ENCODE data around the gene DOCK7. TPM values are rescaled to one million over a fixed set of nuclear protein-coding genes. Genes with fewer than 3 reads are reported as not detected.
A peak's percentile ranks its signal among the peaks of the same experiment; 100 is the strongest.
"Not testable (repeated sequence)": the region's sequence is repeated elsewhere in the genome, so short reads cannot be mapped to it uniquely, and the experiment has no call there.

Gene DOCK7
- total RNA-seq, 1 experiment from 2014 or later, result 42.4 TPM

DNA sequence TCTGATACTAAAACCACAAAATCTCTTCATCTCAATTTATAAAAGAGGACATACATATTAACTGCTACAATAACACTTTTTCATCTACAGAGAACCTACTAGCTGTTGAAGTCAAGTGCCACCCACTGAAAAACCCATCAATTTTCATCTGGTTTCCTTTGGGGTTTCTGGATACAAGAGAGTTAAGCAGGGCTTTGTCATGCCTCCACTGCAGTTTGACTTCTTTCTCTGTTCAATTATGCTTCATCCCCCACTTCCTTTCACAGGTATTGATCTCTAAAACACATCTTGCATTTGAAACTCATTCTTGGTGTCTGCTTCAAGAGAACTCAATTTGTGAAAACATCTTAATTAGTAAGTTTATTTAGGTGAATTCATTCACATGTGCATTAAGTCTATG is 151.3 kb downstream of the DOCK7 start:
- no peak for DNase-seq (ENCODE audit: low spot score)

DNA sequence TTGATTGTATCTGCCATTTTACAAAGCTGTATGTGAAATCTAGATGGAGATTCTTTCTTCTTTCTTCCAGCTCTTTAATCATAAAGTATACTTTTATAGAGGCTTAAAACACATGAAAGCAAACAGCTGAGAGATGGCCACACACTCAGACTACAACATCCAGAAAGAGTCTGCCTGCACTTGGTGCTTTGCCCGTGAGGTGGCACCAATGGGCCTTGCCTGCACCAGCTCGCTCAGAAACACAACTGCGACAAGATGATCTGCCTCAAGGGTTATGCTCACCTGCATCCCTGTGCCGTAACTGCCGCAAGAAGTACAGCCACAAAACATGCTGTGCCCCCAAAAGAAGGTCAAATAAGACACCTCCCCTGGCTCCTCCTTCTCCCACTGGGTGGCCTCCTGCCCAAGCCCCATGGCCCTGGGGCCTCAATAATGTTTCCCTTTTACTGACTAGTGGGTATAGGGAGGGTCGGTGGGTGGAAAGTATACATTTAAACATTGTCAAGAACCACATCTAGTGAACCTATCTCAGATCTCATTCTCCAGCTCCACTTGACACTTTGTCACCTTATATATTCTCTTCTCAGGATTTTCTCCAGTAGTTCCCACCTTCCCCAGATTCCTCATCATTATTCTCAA is 157.6 kb downstream of the DOCK7 start:
- no peak for DNase-seq (ENCODE audit: low spot score)

DNA sequence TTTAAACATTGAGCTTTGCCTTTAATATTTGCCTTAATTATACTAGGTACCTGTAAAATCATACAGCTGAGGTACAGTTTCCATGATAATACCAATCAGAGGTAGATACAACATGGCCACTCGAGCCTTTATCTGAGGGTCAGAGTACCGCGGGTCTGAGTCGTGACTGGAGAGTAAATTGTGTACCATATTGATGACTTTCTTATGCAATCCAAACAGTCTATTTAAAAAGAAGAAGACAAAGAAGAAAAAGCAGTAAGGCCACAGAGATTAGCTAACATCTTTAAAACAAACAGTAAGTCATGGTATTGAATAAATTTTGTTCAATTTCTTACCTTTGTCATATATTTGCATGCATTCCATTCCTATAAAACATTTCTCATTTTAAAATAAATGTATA is 159.0 kb downstream of the DOCK7 start:
- DNase-seq (ENCODE audit: low spot score), result no peak

- no peak for DNase-seq (ENCODE audit: low spot score)
Observed at GRCh38 chr1:62528015-62528414, 160.2 kb downstream of the DOCK7 start.

DNA sequence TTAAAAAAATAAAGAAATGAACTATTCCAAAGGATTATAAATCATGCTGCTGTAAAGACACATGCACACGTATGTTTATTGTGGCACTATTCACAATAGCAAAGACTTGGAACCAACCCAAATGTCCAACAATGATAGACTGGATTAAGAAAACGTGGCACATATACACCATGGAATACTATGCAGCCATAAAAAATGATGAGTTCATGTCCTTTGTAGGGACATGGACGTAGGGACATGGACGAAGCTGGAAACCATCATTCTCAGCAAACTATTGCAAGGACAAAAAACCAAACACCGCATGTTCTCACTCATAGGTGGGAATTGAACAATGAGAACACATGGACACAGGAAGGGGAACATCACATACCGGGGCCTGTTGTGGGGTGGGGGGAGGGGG is 160.8 kb downstream of the DOCK7 start:
- not testable (repeated sequence) for DNase-seq (ENCODE audit: low spot score)

DNA sequence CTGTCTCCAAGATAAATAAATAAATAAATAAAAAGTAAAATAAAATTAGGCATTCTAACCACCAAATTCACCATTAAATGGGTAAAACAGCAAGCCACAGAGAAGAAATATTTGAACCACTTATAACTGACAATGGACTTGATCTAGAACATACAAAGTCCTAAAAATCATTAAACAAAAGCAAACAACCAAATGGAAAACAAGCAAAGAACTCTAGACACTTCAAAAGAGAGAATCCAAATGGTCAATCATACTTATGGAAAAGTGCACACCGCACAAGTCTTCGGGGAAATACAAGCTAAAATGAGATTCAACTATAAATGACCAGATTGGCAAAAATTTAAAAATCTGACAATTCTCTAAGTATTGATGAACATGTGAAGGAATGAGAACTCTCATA is 164.3 kb downstream of the DOCK7 start:
- DNase-seq (ENCODE audit: low spot score), result no peak

GRCh38 chr1:62516600-62516999 is 171.6 kb downstream of the DOCK7 start:
- no peak for DNase-seq (ENCODE audit: low spot score)

DNA sequence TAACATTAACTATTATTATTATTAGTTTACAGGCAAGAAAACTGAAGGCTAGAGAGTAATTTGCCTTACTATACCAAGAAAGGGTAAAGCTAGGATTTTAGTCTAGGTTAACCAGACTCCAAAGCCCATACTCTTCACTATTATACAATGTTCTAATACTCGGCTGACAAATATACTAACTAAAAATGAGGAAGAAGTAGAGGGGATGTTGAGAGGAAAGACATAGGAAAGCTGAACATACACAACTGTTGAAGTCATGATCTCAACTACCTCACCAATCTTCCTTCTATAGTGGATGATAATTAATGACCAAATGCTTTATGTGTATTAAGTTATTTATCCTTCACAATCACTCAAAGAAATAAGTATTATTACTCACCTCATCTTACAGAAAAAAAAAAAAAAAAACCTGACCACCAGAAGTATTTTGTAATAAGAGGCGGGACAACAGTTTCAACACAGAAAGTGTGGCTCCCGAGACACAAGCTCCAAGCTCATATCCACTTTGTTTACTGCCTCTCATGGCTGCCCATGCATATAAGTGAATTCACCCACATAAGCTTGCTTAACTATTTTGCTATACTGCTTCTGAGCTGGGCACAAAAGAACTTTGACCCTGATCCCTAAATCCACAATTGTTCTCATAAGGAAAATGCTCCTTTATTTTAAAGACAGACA is 173.3 kb downstream of the DOCK7 start:
- DNase-seq (ENCODE audit: low spot score), result no peak

- DNase-seq (ENCODE audit: low spot score), result no peak
Observed at GRCh38 chr1:62513013-62513412, 175.2 kb downstream of the DOCK7 start.

GRCh38 chr1:62509028-62509427 is 179.2 kb downstream of the DOCK7 start:
- no peak for DNase-seq (ENCODE audit: low spot score)

DNA sequence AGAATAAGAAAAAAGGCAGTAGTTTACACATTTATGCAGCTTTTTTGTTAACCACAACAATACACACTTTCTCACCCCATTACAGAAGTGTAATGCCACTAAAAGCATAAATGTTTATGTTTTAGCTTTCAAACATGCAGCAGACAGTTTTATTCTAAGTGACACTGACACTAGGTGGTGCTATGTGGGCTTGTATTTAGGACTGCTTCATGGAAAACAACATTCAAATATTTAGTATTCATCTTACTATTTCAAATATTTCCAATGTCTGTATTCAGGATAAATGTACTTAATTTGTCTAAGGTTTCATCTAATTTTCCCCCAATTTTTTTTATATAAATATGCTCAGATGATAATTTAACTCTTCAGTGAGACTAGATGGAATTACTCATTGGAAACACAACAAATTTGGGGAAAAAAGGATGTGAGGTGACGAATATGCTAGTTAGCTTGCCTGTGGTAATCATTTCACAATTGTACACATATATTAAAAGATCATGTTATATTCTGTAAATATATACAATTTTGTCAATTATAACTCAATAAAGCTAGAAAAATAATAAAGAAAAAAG is 179.9 kb downstream of the DOCK7 start:
- DNase-seq (ENCODE audit: low spot score), result peak; percentile 60

GRCh38 chr1:62500210-62500609 is 188.0 kb downstream of the DOCK7 start:
- no peak for DNase-seq (ENCODE audit: low spot score)

DNA sequence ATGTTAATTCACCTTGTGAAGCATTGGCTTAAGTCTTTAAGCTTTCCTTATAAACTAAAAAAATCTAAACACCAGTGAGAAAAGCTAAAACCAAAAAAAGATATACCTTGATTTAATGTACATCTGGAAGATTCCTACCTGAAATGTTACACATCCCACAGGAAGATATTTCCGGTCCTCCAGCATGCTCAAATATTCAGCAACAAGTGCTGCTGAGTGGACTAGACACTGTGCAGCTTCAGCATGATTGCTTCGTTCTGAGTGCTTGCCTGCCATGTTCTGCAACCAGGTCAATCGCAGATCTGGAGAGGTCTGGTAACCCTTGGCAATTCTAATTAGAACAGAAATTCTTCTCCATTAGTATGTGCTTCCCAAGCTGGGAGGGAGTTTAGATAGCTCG is 194.0 kb downstream of the DOCK7 start:
- DNase-seq (ENCODE audit: low spot score), result no peak

DNA sequence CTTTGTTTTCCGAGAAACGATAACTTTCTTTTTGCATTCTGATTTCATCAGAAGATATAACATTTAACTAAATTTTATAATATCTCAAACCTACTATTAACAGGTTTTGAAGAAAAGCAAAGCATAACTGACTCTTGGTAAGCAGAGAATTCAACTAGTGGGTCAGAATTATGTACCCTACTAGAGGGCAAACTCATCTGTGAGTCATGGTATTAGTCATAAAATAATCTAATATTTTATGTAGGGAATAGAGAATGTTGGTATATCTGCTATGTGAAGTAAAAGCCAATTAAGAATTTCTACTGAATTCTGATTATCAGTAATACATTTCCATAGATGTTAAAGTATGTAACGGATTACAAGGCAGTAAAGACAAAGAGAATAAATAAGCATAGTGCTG is 194.5 kb downstream of the DOCK7 start:
- no peak for DNase-seq (ENCODE audit: low spot score)

- DNase-seq (ENCODE audit: low spot score), result no peak
Observed at GRCh38 chr1:62492521-62492920, 195.7 kb downstream of the DOCK7 start.

DNA sequence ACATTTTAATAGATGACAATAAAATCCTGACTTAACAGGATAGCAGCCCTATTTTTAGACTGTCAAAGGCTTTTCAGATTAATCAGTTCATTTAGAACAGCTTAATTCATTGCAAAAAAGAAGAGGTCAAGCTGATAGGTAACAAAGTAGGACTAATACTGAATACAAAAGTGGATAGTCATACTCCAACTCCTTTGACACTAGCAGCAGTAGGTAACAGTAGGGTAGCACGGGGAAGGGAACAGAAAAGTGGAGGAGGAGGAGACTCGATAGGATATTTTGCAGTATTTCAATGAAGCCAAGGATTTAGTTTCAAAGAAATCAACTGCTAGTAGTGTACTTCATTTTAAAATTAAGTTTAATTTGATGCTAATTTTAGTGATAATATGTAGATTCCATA is 200.2 kb downstream of the DOCK7 start:
- DNase-seq (ENCODE audit: low spot score), result no peak

GRCh38 chr1:62484824-62485468 is 203.2 kb downstream of the DOCK7 start:
- no peak for DNase-seq (ENCODE audit: low spot score)

GRCh38 chr1:62481681-62482080 is 206.5 kb downstream of the DOCK7 start:
- DNase-seq (ENCODE audit: low spot score), result no peak

GRCh38 chr1:62476525-62477219 is 211.5 kb downstream of the DOCK7 start:
- DNase-seq (ENCODE audit: low spot score), result no peak

- no peak for DNase-seq (ENCODE audit: low spot score)
Observed at GRCh38 chr1:62467092-62467491, 221.1 kb downstream of the DOCK7 start.

GRCh38 chr1:62462370-62462769 is 225.8 kb downstream of the DOCK7 start:
- no peak for DNase-seq (ENCODE audit: low spot score)

DNA sequence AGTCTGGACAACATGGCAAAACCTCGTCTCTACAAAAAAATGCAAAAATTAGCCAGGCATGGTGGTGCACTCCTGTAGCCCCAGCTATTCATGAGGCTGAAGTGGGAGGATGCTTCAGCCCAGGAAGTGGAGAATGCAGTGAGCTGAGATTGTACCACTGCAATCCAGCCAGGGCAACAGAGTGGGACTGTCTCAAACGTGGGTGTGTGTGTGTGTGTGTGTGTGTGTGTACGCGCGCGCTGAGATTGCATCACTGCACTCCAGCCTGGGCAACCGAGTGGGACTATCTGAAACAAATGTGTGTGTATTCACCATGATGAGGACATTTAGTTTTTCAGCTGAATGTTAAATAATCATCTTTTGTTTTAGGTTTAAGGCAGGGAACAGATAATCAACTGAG is 230.2 kb downstream of the DOCK7 start:
- no peak for DNase-seq (ENCODE audit: low spot score)

All from H4 (cell line).